ENCODE data around the gene LYPD1.

- no peak for TF ChIP-seq POLR2A (IDR thresholded peaks at IDR 0.05; ENCODE audit: borderline replicate concordance, extremely low read depth, insufficient read depth, insufficient read length)
- no peak for TF ChIP-seq ZFX (IDR thresholded peaks at IDR 0.05)
- TF ChIP-seq, protein P1, sequence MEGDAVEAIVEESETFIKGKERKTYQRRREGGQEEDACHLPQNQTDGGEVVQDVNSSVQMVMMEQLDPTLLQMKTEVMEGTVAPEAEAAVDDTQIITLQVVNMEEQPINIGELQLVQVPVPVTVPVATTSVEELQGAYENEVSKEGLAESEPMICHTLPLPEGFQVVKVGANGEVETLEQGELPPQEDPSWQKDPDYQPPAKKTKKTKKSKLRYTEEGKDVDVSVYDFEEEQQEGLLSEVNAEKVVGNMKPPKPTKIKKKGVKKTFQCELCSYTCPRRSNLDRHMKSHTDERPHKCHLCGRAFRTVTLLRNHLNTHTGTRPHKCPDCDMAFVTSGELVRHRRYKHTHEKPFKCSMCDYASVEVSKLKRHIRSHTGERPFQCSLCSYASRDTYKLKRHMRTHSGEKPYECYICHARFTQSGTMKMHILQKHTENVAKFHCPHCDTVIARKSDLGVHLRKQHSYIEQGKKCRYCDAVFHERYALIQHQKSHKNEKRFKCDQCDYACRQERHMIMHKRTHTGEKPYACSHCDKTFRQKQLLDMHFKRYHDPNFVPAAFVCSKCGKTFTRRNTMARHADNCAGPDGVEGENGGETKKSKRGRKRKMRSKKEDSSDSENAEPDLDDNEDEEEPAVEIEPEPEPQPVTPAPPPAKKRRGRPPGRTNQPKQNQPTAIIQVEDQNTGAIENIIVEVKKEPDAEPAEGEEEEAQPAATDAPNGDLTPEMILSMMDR (IDR thresholded peaks at IDR 0.05 in 2 of 3, conservative IDR thresholded peaks at IDR 0.05 in 1 of 3; ENCODE audit: borderline replicate concordance in 1 of 3, insufficient read depth in 1 of 3, low read depth in 2 of 3, low read length in 2 of 3) = no peak
- TF ChIP-seq SP1 (IDR thresholded peaks at IDR 0.05; ENCODE audit: low read depth) = no peak
Measured at GRCh38 chr2:132668987-132669907, 758 bp downstream of the LYPD1 start.
